H1 (cell line): ENCODE measurements around the gene TTC13. TPM values are rescaled to one million over a fixed set of nuclear protein-coding genes. Genes with fewer than 3 reads are reported as not detected.

Experiments
- ATF3 ChIP-seq: IDR thresholded peaks from 2 replicates; pipeline ENCODE4 v1.6.1; 2011; ENCODE audit warnings: low read depth, mild to moderate bottlenecking, low read length; ENCODE audit not compliant: insufficient read depth
- CREB1 ChIP-seq: IDR thresholded peaks from 2 replicates; pipeline ENCODE4 v1.6.1; 2012; ENCODE audit warnings: inconsistent platforms
- CTCF ChIP-seq, 3 experiments: IDR thresholded peaks; 1 replicate in 2 of 3; 2 replicates in 1 of 3; pipeline versions ENCODE4 v1.5.1 to v1.6.1; 2011; ENCODE audit warnings: low read length in 3 of 3, mild to moderate bottlenecking in 3 of 3, inconsistent platforms in 2 of 3, low read depth in 1 of 3, moderate library complexity in 1 of 3; ENCODE audit not compliant: insufficient read depth in 1 of 3; ENCODE audit errors: control extremely low read depth in 1 of 3
- GTF2F1 ChIP-seq: IDR thresholded peaks from 2 replicates; pipeline ENCODE4 v1.6.1; 2012; ENCODE audit warnings: low read depth, low read length, improper control_type of control experiment, borderline replicate concordance
- NRF1 ChIP-seq: IDR thresholded peaks from 2 replicates; pipeline ENCODE4 v1.6.1; 2011; ENCODE audit warnings: mild to moderate bottlenecking, low read depth, low read length, improper control_type of control experiment
- RAD21 ChIP-seq, 2 experiments: IDR thresholded peaks in 1 of 2; conservative IDR thresholded peaks in 1 of 2; 2 replicates each; pipeline ENCODE4 v1.6.1; 2011; ENCODE audit warnings: low read depth in 2 of 2, low read length in 2 of 2, improper control_type of control experiment in 1 of 2, inconsistent platforms in 1 of 2, mild to moderate bottlenecking in 1 of 2, moderate library complexity in 1 of 2
- RBBP5 ChIP-seq: IDR thresholded peaks from 2 replicates; pipeline ENCODE4 v1.7.1; 2012; ENCODE audit warnings: low read depth, mild to moderate bottlenecking, inconsistent platforms, low read length, moderate library complexity, borderline replicate concordance
- SP4 ChIP-seq: IDR thresholded peaks from 2 replicates; pipeline ENCODE4 v1.6.1; 2012; ENCODE audit warnings: low read length, inconsistent platforms
- polyA plus RNA-seq, 7 experiments: library from polyadenylated mRNA; depleted of rRNA in 3 of 7; stranded (reverse) in 5 of 7; unstranded in 2 of 7; fragments of >200 nt in 5 of 7; fragments of 200-250 nt in 2 of 7; gene quantifications; 1 replicate in 5 of 7; 2 replicates in 1 of 7; 4 replicates in 1 of 7; pipeline versions ENCODE4 v1.2.1 to v1.2.3, GENCODE V29; 2011 to 2013; ENCODE audit warnings: missing spikeins in 2 of 7, mixed read lengths in 2 of 7
- total RNA-seq: library from RNA; stranded (reverse); fragmentation: NEBNext Ultra II Directional; extraction: Animal tissue kit (Norgen Biotek cat#: 25700); gene quantifications from 2 replicates; pipeline ENCODE4 v1.2.1, GENCODE V29; 2021

The TTC13 gene
- total and polyA plus RNA-seq, 2 of the 8 experiments (the other 6 are each of a cell fraction or from before 2014, with no cell fraction given): 3.1 to 7.1 TPM

- TF ChIP-seq CTCF (IDR thresholded peaks at IDR 0.05; ENCODE audit: control extremely low read depth in 1 of 3, insufficient read depth in 1 of 3, low read depth in 1 of 3, low read length in 3 of 3) (no peak), CREB1 (no peak), ATF3 (no peak), SP4 (no peak), RBBP5 (no peak), NRF1 (no peak), GTF2F1 (no peak), RAD21 (IDR thresholded peaks at IDR 0.05 in 1 of 2, conservative IDR thresholded peaks at IDR 0.05 in 1 of 2; ENCODE audit: low read depth in 2 of 2, low read length in 2 of 2) (no peak)
Measured at GRCh38 chr1:230876660-230877059, 102.0 kb downstream of the TTC13 start (continued).
